GM19324 (cell line): ENCODE data around the gene FEM1A.
"Not testable (repeated sequence)": the region's sequence is repeated elsewhere in the genome, so short reads cannot be mapped to it uniquely, and the experiment has no call there.

ENCODE experiments used
- ATAC-seq: cut with Tn5 transposase; IDR thresholded peaks from one replicate; pipeline ENCODE4 v1.9.1; 2021; ENCODE audit warnings: mild to moderate bottlenecking, moderate library complexity; ENCODE audit not compliant: unreplicated experiment, low FRiP score

FEM1A gene

DNA sequence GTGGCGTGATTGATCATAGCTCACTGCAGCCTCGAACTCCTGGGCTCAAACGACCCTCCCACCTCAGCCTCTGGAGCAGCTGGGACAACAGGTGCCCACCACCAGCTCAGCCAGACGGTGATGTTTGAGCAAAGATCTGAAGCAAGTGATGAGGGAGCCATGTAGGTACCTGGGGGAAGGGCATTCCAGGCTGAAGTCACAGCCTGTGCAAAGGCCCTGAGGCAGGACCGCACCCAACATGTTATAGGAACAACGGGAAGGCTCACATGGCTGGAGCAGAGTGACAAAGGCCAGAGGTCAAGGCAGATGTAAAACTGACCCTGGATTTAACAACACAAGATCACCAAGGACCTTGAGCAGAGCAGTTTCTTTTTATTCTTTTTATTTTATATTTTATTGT, 14.8 kb downstream of the FEM1A start:
- no peak for ATAC-seq

GRCh38 chr19:4807188-4807587, 15.7 kb downstream of the FEM1A start:
- ATAC-seq = no peak

DNA sequence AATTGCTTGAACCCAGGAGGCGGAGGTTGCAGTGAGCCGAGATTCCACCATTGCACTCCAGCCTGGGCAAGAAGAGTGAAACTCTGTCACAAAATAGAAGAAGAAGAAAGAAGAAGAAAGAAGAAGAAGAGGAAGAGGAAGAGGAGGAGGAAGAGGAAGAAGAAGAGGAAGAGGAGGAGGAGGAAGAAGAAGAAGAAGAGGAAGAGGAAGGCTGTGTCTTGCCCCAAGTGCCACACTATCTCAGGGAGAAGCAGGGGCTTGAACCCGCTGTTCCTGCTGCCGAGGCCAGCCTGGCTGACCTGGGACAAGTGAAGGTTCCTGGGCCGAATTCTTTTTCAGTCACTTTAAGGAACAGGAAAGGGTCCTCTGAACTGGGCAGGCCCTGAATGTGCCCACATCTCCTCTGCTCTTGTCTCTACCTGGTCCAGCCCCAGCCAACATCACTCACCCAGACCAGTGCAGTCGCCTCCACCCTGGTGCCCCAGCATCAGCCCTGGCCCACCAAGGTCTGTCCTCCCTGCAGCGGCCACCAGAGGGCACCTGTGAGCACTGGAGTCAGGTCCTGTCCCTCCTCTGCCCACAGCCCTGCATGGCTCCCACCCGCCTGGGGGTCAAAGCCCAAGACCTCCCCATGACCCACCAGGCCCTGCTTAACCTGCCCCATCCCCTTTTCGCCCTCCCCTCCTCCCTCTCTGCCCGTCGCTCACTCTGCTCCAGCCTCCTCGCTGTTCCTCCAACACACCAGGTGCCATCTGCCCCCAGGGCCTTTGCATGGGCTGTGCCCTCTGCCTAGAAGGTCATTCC, 20.0 kb downstream of the FEM1A start:
- no peak for ATAC-seq

DNA sequence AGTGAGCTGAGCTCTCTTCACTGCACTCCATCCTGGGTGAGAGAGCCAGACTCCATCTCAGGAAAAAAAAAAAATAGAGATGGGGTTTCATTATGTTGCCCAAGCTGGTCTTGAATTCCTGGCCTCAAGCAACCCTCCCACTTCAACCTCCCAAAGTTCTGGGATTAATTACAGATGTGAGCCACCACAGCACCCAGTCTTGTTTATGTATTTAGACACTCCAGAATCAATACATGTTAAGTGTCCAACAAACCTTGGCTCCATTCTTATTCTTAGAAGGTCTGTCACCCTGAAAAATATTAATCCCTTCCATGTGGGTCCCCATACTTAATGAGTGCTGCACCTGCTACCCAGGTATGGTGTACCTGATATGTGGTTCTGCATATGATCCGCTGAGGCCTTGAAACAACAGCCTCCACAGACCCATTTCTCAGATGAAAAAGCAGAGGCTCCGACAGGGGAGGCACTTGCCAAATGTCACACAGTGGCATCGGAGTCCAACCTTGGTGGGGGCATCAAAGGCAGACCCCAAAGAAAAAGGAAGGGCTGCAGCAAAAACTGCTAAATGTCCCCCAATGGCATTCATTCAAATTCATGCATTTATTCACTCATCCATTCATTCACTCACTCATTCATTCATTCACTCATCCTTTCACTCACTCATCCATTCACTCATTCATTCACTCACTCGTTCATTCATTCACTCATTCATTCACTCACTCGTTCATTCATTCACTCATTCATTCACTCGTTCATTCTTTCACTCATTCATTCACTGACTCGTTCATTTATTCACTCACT, 23.3 kb downstream of the FEM1A start:
- no peak for ATAC-seq

GRCh38 chr19:4815426-4816201, 24.1 kb downstream of the FEM1A start:
- ATAC-seq = no peak

DNA sequence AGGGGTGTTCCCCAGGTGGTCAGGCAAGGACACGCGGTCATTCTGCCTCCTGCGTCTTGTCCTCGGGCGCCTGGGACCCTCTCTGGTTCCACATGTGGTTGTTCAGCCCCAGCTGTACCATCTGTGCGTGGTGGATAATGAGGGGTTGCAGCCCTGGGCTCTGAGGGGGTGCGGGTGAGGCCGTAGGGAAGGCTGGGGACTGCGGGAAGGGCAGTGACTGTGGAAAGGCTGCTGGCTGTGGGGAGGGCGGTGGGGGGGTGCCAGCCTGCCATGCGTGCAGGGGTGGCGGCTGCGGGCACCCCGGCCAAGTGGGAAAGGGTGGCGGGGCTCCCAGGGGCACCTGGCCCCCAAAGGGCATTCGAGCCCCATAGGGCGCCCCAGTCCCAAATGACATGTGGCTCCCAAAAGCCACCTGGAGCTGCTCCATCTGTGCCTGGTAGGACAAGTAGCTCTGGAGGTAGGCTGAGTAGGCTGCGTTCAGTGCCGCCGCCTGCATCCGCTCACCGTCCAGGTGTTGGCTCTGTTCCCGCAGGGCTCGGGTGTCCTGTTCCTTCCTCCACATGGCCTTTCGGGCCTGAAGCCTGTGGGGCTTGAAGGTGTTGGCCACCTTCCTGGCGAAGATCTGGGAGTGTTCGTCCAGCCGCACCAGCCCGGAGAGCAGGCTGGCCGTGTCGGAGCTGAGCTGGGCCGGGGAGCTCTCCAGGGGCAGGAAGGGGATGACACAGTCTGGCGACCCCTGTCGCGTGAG, 24.8 kb downstream of the FEM1A start:
- no peak for ATAC-seq

GRCh38 chr19:4816950-4817278, 25.4 kb downstream of the FEM1A start:
- ATAC-seq = no peak

DNA sequence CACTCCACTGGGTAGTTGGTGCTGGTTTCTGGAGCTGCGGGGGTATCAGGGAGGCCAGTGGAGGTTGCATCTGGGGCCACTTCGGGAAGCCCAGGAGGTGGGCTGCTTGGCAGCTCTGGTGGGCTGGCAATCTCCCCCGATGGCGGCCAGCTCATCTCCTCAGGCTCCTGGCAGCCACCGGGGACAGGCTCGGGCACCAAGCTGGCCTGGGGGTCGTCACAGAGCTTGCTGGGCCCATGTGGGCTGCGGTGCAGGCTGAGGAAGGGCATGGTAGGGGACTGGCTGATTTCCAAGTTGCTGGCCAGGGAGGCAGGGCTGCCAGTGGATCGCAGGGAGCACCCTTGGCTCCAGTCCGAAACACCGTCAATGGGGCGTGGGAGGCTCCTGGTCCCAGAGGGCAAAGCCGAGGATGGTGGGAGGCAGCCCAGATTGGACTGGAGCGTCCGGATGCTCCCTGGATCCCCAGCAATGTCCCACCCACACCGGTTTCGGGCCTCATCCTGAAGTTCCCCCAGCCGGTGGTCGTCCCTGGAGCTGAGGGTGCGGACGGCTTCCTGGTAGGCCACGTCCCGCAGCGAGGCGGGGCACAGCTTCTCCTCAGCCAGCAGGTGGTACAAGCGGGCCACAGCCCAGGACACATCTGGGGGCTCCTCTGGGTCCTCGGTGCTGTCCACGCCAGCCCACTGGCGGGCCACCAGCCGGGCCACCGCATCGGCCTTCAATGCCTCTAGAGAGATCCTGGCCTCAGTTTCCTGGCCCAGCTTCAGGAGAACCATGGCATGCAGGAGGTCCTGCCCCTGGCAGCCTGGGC, 26.1 kb downstream of the FEM1A start:
- no peak for ATAC-seq

DNA sequence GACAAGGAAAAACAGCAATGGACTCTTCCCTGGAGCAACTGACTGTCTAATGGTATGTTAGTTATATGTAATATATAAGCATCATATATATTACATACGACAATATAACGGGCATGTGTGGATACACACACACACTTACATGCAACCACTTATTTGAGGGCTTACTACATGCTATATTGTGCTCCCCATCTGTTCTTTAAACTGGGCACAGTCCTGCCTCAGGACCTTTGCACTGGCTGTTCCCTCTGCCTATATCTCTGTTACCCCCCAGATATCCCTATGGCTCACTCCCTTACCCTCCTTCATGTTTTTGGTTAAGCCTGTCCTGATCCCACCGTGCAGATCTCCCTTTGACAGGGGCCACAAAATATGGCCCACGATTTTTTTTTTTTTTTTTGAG, 29.7 kb downstream of the FEM1A start:
- no peak for ATAC-seq

DNA sequence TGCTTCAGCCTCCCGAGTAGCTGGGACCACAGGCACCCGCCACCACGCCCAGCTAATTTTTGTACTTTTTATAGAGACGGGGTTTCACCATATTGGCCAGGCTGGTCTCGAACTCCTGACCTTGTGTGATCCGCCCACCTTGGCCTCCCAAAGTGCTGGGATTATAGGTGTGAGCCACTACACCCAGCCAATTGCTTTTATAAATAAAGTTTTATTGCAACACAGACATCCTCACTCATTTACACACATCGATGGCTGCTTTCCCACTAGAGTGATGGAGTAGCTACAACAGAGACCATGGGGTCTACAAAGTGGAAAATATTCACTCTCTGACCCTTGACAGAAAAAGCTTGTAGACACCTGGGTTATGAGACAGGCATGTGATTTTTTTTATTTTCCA, 30.8 kb downstream of the FEM1A start:
- not testable (repeated sequence) for ATAC-seq

- ATAC-seq = no peak
These were observed 32.0 kb downstream of the FEM1A start for GRCh38 chr19:4823577-4823976.

DNA sequence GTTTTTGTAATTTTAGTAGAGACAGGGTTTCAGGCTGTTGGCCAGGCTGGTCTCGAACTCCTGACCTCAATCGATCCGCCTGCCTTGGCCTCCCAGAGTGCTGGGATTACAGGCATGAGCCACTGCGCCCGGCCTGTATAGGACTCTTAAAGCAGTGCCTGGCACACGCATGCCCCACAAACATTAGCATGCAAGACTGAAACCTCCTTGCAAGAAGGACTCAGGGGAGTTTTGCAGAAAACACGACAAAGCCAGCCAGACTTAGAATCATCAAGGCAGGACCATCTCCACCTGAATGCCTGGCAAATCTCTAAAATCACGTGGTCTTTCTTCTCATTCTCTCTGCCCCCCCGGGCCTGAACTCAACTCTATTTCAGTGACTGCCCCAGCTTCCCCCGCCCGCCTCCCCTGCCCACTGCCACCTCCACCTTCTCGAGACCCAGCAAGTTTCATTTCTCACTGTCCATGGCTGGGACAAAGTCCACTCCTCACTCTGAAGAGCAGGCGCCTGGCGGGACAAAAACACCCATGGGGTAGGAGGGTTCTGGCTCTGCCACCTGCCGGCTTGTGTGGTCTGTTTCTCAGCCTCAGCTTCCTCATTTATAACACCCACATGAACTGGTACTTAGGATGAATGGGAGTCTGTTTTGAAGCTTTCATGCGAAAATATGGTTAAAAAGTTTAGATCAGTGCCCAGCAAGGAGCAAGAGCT, 37.6 kb downstream of the FEM1A start:
- ATAC-seq = peak; percentile 56

GRCh38 chr19:4830332-4830731, 38.8 kb downstream of the FEM1A start:
- ATAC-seq = no peak

GRCh38 chr19:4830768-4831265, 39.3 kb downstream of the FEM1A start:
- no peak for ATAC-seq

- peak; percentile 72 for ATAC-seq
These were observed 39.9 kb downstream of the FEM1A start, which contains the start of gene TICAM1 for GRCh38 chr19:4831304-4831978. Gene TICAM1, minus strand, starts transcription at chr19:4831712. Its CDS starts 13,335 bp downstream, at chr19:4818377.

DNA sequence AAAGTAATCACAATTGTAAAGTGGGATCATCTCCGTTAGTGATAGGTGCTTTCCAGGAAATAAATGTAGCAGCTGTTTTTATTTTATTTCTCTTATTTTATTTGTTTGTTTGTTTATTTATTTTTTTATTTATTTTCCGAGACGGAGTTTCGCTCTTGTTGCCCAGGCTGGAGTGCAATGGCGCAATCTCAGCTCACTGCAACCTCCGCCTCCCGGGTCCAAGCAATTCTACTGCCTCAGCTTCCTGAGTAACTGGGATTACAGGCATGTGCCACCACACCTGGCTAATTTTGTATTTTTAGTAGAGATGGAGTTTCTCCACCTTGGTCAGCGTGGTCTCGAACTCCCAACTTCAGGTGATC, 40.4 kb downstream of the FEM1A start:
- not testable (repeated sequence) for ATAC-seq

GRCh38 chr19:4832776-4833175, 41.2 kb downstream of the FEM1A start:
- no peak for ATAC-seq

- ATAC-seq = no peak
These were observed 47.7 kb downstream of the FEM1A start for GRCh38 chr19:4839192-4839591.
